Mesothelial cell of epicardium (in vitro differentiated cells): ENCODE measurements around the gene LRRC55. TPM values are rescaled to one million over a fixed set of nuclear protein-coding genes. Genes with fewer than 3 reads are reported as not detected.

Experiments
- DNase-seq, 2 experiments: peaks; one replicate each; pipeline ENCODE4 v3.0.0; 2021; ENCODE audit warnings: low spot score in 2 of 2; ENCODE audit not compliant: unreplicated experiment in 2 of 2
- H3K27ac Mint-ChIP-seq: 2 replicates; pipeline ENCODE4 v1.8.0; 2021; ENCODE audit warnings: mixed read lengths
- H3K27me3 Mint-ChIP-seq: 2 replicates; pipeline ENCODE4 v1.8.0; 2021; ENCODE audit warnings: low read depth, mixed read lengths
- H3K36me3 Mint-ChIP-seq: 2 replicates; pipeline ENCODE4 v1.8.0; 2021; ENCODE audit warnings: mixed read lengths
- H3K4me1 Mint-ChIP-seq: 2 replicates; pipeline ENCODE4 v1.8.0; 2021; ENCODE audit warnings: mixed read lengths
- H3K4me3 Mint-ChIP-seq: 2 replicates; pipeline ENCODE4 v1.8.0; 2021; ENCODE audit warnings: mild to moderate bottlenecking, moderate library complexity, mixed read lengths
- H3K9me3 Mint-ChIP-seq: 2 replicates; pipeline ENCODE4 v1.8.0; 2021; ENCODE audit warnings: mixed read lengths
- CTCF ChIP-seq: fragments of 200-600 bp; sonication (generic); IDR thresholded peaks from one replicate; pipeline ENCODE4 v1.5.0; 2021; ENCODE audit warnings: antibody characterized with exemption; ENCODE audit not compliant: unreplicated experiment
- total RNA-seq: library from RNA; stranded (reverse); gene quantifications from 3 replicates; pipeline ENCODE4 v1.2.1, GENCODE V29; 2021

The LRRC55 gene
- 11.5 to 14.7 TPM (median 13.2 TPM) in 3 replicates for total RNA-seq

- DNase-seq: no peak
- Mint-ChIP-seq H3K27me3 (peaks cover 46% of the 10 kb centered on the region), H3K4me1 (peaks cover 29% of the 10 kb centered on the region), H3K36me3 (no peaks in the 10 kb centered on the region), H3K4me3 (peak within 1 kb of the TSS; percentile 50), H3K9me3 (no peaks in the 10 kb centered on the region), H3K27ac (no peak within 1 kb of the TSS)
- no peak for TF ChIP-seq CTCF
These were observed at the start of gene LRRC55 for GRCh38 chr11:57181678-57182305. LRRC55 (plus strand) TSS chr11:57181953; CDS start chr11:57182023, 70 bp downstream.

- no peak for DNase-seq
- H3K4me1 Mint-ChIP-seq: peaks cover 11% of the 10 kb centered on the region
- no peak for TF ChIP-seq CTCF
- no peaks in the 10 kb centered on the region for H3K36me3 Mint-ChIP-seq
- no peaks in the 10 kb centered on the region for H3K27me3 Mint-ChIP-seq
- no peak overlapping the region for H3K27ac Mint-ChIP-seq
- H3K9me3 Mint-ChIP-seq: peaks cover 11% of the 10 kb centered on the region
- no peak overlapping the region for H3K4me3 Mint-ChIP-seq
These were observed 48.3 kb upstream of the LRRC55 start for GRCh38 chr11:57133366-57134038.

- no peak for DNase-seq
- no peaks in the 10 kb centered on the region for H3K27me3 Mint-ChIP-seq
- no peak for TF ChIP-seq CTCF
These were observed 47.5 kb upstream of the LRRC55 start for GRCh38 chr11:57134284-57134683.

GRCh38 chr11:57135020-57135751 lies 46.6 kb upstream of the LRRC55 start:
- Mint-ChIP-seq H3K27ac (no peak overlapping the region), H3K4me3 (no peak overlapping the region), H3K9me3 (peaks cover 14% of the 10 kb centered on the region), H3K4me1 (peaks cover 11% of the 10 kb centered on the region), H3K27me3 (no peaks in the 10 kb centered on the region), H3K36me3 (no peaks in the 10 kb centered on the region)
- no peak for DNase-seq
- TF ChIP-seq CTCF: no peak

More at GRCh38 chr11:57134284-57134683, 47.5 kb upstream of the LRRC55 start:
- Mint-ChIP-seq H3K4me3 (no peak overlapping the region), H3K36me3 (no peaks in the 10 kb centered on the region), H3K4me1 (peaks cover 11% of the 10 kb centered on the region), H3K9me3 (peaks cover 14% of the 10 kb centered on the region), H3K27ac (no peak overlapping the region)

GRCh38 chr11:57140568-57140967 lies 41.2 kb upstream of the LRRC55 start:
- no peaks in the 10 kb centered on the region for H3K36me3 Mint-ChIP-seq
- H3K27ac Mint-ChIP-seq: no peak overlapping the region
- H3K27me3 Mint-ChIP-seq: no peaks in the 10 kb centered on the region
- DNase-seq: no peak
- H3K9me3 Mint-ChIP-seq: peaks cover 14% of the 10 kb centered on the region
- no peak for TF ChIP-seq CTCF
- H3K4me3 Mint-ChIP-seq: no peak overlapping the region
- H3K4me1 Mint-ChIP-seq: peaks cover 11% of the 10 kb centered on the region
